Measurements from ENCODE around the gene ZDHHC13. TPM values are rescaled to one million over a fixed set of nuclear protein-coding genes. Genes with fewer than 3 reads are reported as not detected.

ZDHHC13 gene
- total and polyA plus RNA-seq, 4 donors: 1.2 to 8.2 (median 2.7) TPM

DNA sequence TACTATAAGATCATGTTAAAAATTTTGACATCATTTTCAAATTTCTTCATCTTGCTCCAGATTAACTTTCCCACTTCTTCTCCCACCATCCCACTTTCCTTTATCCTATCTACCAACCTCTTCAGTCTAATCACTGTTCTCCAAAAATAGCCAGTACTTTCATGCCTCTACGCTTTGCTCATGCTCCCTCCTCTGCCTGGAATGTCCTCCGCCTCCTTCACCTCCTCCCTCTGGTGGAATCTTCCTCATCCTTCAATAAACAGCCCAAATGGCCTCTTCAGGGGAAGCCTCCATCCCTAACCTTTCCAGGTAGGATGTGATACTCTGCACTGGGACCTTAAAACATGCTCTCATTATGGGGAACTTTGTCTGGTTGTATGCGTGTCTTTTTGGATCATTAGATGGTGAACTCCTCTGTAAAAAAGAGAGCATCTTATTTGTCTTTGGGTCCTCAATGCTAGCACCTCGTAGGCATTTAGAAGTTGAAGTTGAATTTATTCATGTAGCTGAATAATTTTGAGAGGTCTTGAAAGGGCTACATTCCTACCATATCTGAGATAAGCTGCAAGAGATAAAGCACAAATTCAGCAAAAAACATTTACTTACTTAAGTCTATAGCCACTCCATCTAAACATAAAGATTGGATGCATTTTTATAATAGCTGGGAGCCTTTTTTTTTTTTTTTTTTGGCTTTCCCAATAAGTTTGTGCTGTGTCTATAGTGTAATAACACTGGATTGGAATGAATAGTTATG is 92.8 kb downstream of the ZDHHC13 start:
- no peaks in the 10 kb centered on the region for H3K36me3 ChIP-seq (ENCODE audit: control insufficient read depth in 4 of 4, insufficient read depth in 3 of 4, low read depth in 1 of 4, low read length in 3 of 4)
- H3K9ac ChIP-seq (ENCODE audit: low read depth in 1 of 2, low read length in 2 of 2): no peak overlapping the region
- DNase-seq (ENCODE audit: low spot score): no peak
- H3K4me3 ChIP-seq (ENCODE audit: low read depth in 1 of 3, low read length in 3 of 3): no peak overlapping the region
- TF ChIP-seq FOXA2 (IDR thresholded peaks at IDR 0.05) (no peak), FOXA1 (IDR thresholded peaks at IDR 0.05) (no peak), TAF1 (conservative IDR thresholded peaks at IDR 0.05) (no peak), HNF4G (IDR thresholded peaks at IDR 0.05) (no peak), EGR1 (IDR thresholded peaks at IDR 0.05; ENCODE audit: low read depth in 2 of 2) (no peak), HNF4A (conservative IDR thresholded peaks at IDR 0.05) (no peak), JUND (IDR thresholded peaks at IDR 0.05) (no peak)
- TF ChIP-seq, protein P1, sequence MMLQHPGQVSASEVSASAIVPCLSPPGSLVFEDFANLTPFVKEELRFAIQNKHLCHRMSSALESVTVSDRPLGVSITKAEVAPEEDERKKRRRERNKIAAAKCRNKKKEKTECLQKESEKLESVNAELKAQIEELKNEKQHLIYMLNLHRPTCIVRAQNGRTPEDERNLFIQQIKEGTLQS (IDR thresholded peaks at IDR 0.05): no peak
- TF ChIP-seq, protein P2, sequence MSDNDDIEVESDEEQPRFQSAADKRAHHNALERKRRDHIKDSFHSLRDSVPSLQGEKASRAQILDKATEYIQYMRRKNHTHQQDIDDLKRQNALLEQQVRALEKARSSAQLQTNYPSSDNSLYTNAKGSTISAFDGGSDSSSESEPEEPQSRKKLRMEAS (IDR thresholded peaks at IDR 0.05): no peak
- WGBS: 60% methylated on average over 4 of the region's 4 CpGs
- H3K4me1 ChIP-seq (ENCODE audit: control insufficient read depth in 4 of 4, insufficient read depth in 4 of 4, low read length in 3 of 4): no peaks in the 10 kb centered on the region
- no peak overlapping the region for H3K27ac ChIP-seq (ENCODE audit: low read depth in 1 of 2, low read length in 2 of 2)
- H3K9me3 ChIP-seq (ENCODE audit: control insufficient read depth in 4 of 4, low read length in 3 of 4): no peaks in the 10 kb centered on the region
- peaks cover 0 to 2% (median 0%) of the 10 kb centered on the region in 4 donors for H3K27me3 ChIP-seq (ENCODE audit: control insufficient read depth in 4 of 4, insufficient read depth in 4 of 4, low read length in 3 of 4)

GRCh38 chr11:19216021-19216420 is 99.1 kb downstream of the ZDHHC13 start:
- TF ChIP-seq FOXA1 (IDR thresholded peaks at IDR 0.05): no peak
- TF ChIP-seq RAD21 (IDR thresholded peaks at IDR 0.05): no peak
- TF ChIP-seq NR2F2 (IDR thresholded peaks at IDR 0.05): no peak
- TF ChIP-seq HNF4A (conservative IDR thresholded peaks at IDR 0.05): no peak
- TF ChIP-seq, protein P3, sequence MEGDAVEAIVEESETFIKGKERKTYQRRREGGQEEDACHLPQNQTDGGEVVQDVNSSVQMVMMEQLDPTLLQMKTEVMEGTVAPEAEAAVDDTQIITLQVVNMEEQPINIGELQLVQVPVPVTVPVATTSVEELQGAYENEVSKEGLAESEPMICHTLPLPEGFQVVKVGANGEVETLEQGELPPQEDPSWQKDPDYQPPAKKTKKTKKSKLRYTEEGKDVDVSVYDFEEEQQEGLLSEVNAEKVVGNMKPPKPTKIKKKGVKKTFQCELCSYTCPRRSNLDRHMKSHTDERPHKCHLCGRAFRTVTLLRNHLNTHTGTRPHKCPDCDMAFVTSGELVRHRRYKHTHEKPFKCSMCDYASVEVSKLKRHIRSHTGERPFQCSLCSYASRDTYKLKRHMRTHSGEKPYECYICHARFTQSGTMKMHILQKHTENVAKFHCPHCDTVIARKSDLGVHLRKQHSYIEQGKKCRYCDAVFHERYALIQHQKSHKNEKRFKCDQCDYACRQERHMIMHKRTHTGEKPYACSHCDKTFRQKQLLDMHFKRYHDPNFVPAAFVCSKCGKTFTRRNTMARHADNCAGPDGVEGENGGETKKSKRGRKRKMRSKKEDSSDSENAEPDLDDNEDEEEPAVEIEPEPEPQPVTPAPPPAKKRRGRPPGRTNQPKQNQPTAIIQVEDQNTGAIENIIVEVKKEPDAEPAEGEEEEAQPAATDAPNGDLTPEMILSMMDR (IDR thresholded peaks at IDR 0.05; ENCODE audit: low read depth, low read length, missing input control): no peak
- TF ChIP-seq SP1 (IDR thresholded peaks at IDR 0.05): no peak
- TF ChIP-seq HNF4G (IDR thresholded peaks at IDR 0.05): no peak
- no peak for TF ChIP-seq RXRA (IDR thresholded peaks at IDR 0.05)
- no peak for TF ChIP-seq TAF1 (conservative IDR thresholded peaks at IDR 0.05)
- no peak for TF ChIP-seq JUND (IDR thresholded peaks at IDR 0.05)
- no peak for TF ChIP-seq YY1 (IDR thresholded peaks at IDR 0.05)
- TF ChIP-seq, protein P2 (IDR thresholded peaks at IDR 0.05): no peak
- TF ChIP-seq, protein P1 (IDR thresholded peaks at IDR 0.05): no peak
- TF ChIP-seq GABPA (IDR thresholded peaks at IDR 0.05 in 1 of 2, conservative IDR thresholded peaks at IDR 0.05 in 1 of 2): no peak
- no peak for TF ChIP-seq EGR1 (IDR thresholded peaks at IDR 0.05; ENCODE audit: low read depth in 2 of 2)
- TF ChIP-seq, protein P4, sequence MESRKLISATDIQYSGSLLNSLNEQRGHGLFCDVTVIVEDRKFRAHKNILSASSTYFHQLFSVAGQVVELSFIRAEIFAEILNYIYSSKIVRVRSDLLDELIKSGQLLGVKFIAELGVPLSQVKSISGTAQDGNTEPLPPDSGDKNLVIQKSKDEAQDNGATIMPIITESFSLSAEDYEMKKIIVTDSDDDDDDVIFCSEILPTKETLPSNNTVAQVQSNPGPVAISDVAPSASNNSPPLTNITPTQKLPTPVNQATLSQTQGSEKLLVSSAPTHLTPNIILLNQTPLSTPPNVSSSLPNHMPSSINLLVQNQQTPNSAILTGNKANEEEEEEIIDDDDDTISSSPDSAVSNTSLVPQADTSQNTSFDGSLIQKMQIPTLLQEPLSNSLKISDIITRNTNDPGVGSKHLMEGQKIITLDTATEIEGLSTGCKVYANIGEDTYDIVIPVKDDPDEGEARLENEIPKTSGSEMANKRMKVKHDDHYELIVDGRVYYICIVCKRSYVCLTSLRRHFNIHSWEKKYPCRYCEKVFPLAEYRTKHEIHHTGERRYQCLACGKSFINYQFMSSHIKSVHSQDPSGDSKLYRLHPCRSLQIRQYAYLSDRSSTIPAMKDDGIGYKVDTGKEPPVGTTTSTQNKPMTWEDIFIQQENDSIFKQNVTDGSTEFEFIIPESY (IDR thresholded peaks at IDR 0.05): no peak
- TF ChIP-seq, protein P5, sequence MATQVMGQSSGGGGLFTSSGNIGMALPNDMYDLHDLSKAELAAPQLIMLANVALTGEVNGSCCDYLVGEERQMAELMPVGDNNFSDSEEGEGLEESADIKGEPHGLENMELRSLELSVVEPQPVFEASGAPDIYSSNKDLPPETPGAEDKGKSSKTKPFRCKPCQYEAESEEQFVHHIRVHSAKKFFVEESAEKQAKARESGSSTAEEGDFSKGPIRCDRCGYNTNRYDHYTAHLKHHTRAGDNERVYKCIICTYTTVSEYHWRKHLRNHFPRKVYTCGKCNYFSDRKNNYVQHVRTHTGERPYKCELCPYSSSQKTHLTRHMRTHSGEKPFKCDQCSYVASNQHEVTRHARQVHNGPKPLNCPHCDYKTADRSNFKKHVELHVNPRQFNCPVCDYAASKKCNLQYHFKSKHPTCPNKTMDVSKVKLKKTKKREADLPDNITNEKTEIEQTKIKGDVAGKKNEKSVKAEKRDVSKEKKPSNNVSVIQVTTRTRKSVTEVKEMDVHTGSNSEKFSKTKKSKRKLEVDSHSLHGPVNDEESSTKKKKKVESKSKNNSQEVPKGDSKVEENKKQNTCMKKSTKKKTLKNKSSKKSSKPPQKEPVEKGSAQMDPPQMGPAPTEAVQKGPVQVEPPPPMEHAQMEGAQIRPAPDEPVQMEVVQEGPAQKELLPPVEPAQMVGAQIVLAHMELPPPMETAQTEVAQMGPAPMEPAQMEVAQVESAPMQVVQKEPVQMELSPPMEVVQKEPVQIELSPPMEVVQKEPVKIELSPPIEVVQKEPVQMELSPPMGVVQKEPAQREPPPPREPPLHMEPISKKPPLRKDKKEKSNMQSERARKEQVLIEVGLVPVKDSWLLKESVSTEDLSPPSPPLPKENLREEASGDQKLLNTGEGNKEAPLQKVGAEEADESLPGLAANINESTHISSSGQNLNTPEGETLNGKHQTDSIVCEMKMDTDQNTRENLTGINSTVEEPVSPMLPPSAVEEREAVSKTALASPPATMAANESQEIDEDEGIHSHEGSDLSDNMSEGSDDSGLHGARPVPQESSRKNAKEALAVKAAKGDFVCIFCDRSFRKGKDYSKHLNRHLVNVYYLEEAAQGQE (IDR thresholded peaks at IDR 0.05): no peak
- TF ChIP-seq FOXA2 (IDR thresholded peaks at IDR 0.05): no peak
- Histone ChIP-seq H3K4me3 (ENCODE audit: low read depth in 1 of 3, low read length in 3 of 3) (no peak overlapping the region), H3K27ac (ENCODE audit: low read depth in 1 of 2, low read length in 2 of 2) (no peak overlapping the region), H3K36me3 (ENCODE audit: control insufficient read depth in 4 of 4, insufficient read depth in 3 of 4, low read depth in 1 of 4, low read length in 3 of 4) (no peaks in the 10 kb centered on the region), H3K9ac (ENCODE audit: low read depth in 1 of 2, low read length in 2 of 2) (no peak overlapping the region), H3K9me3 (ENCODE audit: control insufficient read depth in 4 of 4, low read length in 3 of 4) (no peaks in the 10 kb centered on the region), H3K4me1 (ENCODE audit: control insufficient read depth in 4 of 4, insufficient read depth in 4 of 4, low read length in 3 of 4) (no peaks in the 10 kb centered on the region), H3K27me3 (ENCODE audit: control insufficient read depth in 4 of 4, insufficient read depth in 4 of 4, low read length in 3 of 4) (peaks cover 0 to 2% (median 0%) of the 10 kb centered on the region in 4 donors)
- WGBS: 82% methylated on average over 4 of the region's 4 CpGs
- DNase-seq (ENCODE audit: low spot score): no peak
